SK-N-MC (cell line): ENCODE measurements around the gene PSMB4.
"Not testable (repeated sequence)": the region's sequence is repeated elsewhere in the genome, so short reads cannot be mapped to it uniquely, and the experiment has no call there.

Experiments used
- DNase-seq: peaks from one replicate; pipeline ENCODE4 v3.0.0-alpha.2; 2011; ENCODE audit warnings: low read depth, low spot score
- H3K27ac ChIP-seq: fragments of 200-600 bp; sonication (generic); 2 replicates; pipeline ENCODE4 v1.5.1; 2016; ENCODE audit warnings: mixed run types
- H3K36me3 ChIP-seq: fragments of 200-600 bp; sonication (generic); 2 replicates; pipeline ENCODE4 v1.6.1; 2017; ENCODE audit warnings: antibody characterized with exemption, low read length, mixed read lengths; ENCODE audit not compliant: insufficient read depth
- H3K4me3 ChIP-seq: fragments of 200-600 bp; sonication (generic); 2 replicates; pipeline ENCODE4 v1.5.1; 2016
- H3K9ac ChIP-seq: fragments of 200-600 bp; sonication (generic); 2 replicates; pipeline ENCODE4 v1.8.0; 2017; ENCODE audit warnings: mixed run types, mixed read lengths; ENCODE audit not compliant: insufficient read length
- H3K9me3 ChIP-seq: fragments of 200-600 bp; sonication (generic); 2 replicates; pipeline ENCODE4 v1.6.1; 2017; ENCODE audit warnings: low read depth, mild to moderate bottlenecking, antibody characterized with exemption, low read length, moderate library complexity, mixed read lengths
- EZH2 ChIP-seq: fragments of 200-600 bp; sonication (generic); IDR thresholded peaks from one replicate; pipeline ENCODE4 v1.6.1; 2017; ENCODE audit warnings: antibody characterized with exemption
- FOXP2 ChIP-seq: optimal IDR thresholded peaks from 2 replicates; pipeline ENCODE3; 2011; ENCODE audit warnings: mild to moderate bottlenecking, moderate library complexity; ENCODE audit not compliant: insufficient read depth; ENCODE audit errors: extremely low read length, control extremely low read depth
- POLR2AphosphoS5 ChIP-seq: IDR thresholded peaks from 2 replicates; pipeline ENCODE4 v1.6.1; 2012; ENCODE audit warnings: mild to moderate bottlenecking, low read depth, low read length, borderline replicate concordance

PSMB4 gene

DNA sequence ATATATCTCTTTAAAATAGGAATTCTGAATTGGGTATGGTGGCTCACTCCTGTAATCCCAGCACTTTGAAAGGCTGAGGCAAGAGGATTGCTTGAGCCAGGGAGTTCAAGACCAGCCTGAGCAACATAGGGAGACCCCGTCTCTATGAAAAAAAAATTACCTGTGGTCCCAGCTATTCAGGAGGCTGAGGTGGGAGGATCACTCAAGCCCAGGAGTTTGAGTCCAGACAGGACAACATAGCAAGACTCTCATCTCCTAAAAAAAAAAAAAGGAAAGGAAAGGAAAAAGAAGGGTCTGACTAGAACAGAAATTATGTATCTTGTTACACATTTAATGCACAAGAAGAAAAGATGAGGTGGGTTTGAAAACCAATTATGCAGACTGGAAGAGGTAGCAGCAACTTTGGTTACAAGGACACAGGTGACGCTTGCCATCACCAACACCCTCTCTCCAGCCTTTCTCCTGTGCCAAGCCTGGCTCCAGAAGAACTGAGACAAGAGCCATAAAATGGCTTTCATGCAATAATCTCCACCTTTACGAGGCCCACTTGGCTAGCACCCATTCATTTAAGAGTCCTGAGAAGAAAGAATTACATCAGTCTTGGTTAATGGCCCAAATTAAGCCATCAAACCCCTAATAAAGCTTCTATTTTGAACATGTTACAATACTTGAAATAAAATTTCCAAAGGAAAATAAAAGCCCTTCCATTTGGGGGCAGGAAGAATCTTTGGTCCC lies 22.1 kb upstream of the PSMB4 start:
- Histone ChIP-seq H3K9ac (no peak overlapping the region), H3K9me3 (no peaks in the 10 kb centered on the region), H3K36me3 (no peaks in the 10 kb centered on the region), H3K27ac (no peak overlapping the region), H3K4me3 (no peak overlapping the region)
- DNase-seq = no peak
- TF ChIP-seq EZH2 (no peak), FOXP2 (no peak), POLR2AphosphoS5 (no peak)

DNA sequence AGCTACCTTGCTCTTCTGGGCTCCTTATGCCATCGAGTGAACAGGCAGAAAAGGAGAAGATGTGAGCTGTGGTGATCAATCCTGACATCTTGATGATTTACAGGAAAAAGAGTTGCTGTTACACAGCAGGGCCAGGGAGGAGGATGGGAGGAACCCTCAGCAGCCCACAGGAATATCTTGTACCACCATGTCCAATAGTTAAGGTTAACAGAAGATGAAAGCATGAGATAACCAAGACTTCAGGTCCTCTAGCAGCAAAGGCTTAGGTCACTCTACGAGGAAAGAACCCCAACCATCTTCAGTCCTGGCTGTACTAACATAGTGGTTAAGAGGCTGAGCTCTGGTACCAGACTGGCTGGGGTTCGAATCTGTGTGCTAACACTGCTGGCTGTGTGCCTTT lies 14.8 kb upstream of the PSMB4 start:
- TF ChIP-seq EZH2 (no peak), FOXP2 (no peak), POLR2AphosphoS5 (no peak)
- Histone ChIP-seq H3K36me3 (no peaks in the 10 kb centered on the region), H3K4me3 (no peak overlapping the region), H3K9me3 (no peaks in the 10 kb centered on the region), H3K9ac (no peak overlapping the region), H3K27ac (no peak overlapping the region)
- no peak for DNase-seq

DNA sequence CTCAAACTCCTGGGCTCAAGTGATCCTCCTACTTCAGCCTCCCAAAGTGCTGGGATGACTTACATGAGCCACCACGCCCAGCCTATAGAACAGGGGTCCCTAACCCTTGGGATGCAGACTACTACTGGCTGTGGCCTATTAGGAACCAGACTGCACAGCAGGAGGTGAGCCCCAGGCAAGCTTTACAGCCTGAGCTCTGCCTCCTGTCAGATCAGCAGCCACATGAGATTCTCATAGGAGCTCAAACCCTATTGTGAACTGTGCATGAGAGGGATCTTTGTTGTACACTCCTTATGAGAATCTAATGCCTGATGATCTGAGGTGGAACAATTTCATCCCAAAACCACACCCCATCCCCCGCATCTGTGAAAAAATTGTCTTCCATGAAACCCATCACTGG lies 13.4 kb upstream of the PSMB4 start:
- Histone ChIP-seq H3K4me3 (no peak overlapping the region), H3K36me3 (no peaks in the 10 kb centered on the region), H3K9ac (no peak overlapping the region), H3K9me3 (no peaks in the 10 kb centered on the region), H3K27ac (no peak overlapping the region)
- DNase-seq = no peak
- TF ChIP-seq POLR2AphosphoS5 = no peak
- no peak for TF ChIP-seq EZH2
- no peak for TF ChIP-seq FOXP2

DNA sequence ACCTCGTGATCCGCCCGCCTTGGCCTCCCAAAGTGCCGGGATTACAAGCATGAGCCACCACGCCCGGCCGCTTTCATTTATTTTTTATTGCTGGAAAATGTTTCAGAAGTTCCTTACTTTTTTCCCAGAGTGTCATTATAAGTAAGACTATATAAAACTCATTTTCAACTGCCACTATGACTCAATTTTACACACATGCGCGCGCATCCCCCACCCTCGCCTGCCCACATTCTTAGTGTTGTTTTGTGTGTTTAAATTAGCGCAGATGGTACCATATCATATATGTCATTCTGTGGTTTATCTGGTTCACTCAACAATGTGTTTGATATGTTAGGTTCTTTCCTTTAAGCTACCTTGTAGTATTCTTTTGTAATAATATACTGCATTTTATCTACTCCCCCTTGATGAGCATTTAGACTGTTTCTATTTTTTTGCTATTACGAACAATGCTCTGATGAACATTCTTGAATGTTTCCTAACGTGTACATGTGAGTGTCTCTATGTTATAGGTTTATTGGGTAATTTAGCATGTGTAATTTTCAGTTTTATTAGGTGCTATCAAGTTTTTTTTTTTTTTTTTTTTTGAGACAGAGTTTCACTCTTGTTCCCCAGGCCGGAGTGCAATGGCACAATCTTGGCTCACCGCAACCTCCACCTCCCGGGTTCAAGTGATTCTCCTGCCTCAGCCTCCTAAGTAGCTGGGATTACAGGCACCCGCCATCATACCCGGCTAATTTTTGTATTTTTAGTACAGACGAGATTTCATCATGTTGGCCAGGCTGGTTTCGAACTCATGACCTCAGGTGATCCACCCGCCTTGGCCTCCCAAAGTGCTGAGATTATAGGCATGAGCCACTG lies 8.9 kb upstream of the PSMB4 start:
- not testable (repeated sequence) for H3K9me3 ChIP-seq, H3K36me3 ChIP-seq, H3K27ac ChIP-seq, H3K4me3 ChIP-seq, H3K9ac ChIP-seq, DNase-seq

DNA sequence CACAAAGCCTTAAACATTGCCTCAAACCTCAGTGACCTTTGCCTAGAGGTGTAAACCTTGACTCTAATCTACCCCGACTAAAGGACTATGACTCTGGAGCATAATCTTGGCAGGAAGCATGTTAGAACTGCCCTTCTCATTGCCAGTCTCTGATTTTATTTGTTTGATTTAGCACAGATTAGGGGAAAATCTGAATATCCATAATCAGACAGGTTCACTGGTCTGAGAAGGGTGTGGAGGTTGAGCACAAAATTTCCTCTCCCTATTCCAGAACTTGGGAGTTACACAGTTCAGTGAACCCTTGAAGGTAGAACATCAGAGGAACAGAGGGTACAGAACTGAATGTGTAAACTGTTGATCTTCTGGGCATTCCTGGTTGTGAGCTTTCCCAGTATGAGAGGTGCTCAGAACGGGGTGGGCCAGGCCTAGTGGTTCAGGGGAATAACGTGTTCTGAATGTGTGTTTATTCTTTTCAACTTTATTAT lies 8.3 kb upstream of the PSMB4 start:
- H3K27ac ChIP-seq = no peak overlapping the region
- no peak for TF ChIP-seq EZH2
- no peak for DNase-seq

DNA sequence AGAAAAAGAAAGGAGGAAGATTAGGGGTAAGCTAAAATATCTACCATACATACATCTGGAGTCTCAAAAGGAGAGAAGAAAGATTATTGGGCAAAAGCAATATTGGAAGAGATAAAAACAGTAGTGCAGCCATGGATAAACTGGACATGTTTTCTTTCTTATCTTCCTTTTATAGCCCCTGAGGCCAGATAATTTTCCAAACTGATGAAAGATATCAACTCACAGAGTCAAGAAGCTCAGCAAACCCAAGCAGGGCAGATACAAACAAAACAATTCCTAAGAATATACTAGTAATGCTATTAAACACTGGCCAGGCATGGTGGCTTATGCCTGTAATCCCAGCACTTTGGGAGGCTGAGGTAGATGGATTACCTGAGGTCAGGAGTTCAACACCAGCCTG lies 5.8 kb upstream of the PSMB4 start:
- H3K9ac ChIP-seq = no peak overlapping the region
- no peak overlapping the region for H3K27ac ChIP-seq
- no peak overlapping the region for H3K4me3 ChIP-seq
- H3K9me3 ChIP-seq = no peaks in the 10 kb centered on the region
- H3K36me3 ChIP-seq = no peaks in the 10 kb centered on the region
- TF ChIP-seq FOXP2 (no peak), EZH2 (no peak), POLR2AphosphoS5 (no peak)
- DNase-seq = no peak

More for the DNA sequence above, 8.3 kb upstream of the PSMB4 start:
- H3K36me3 ChIP-seq = no peaks in the 10 kb centered on the region
- H3K9ac ChIP-seq = no peak overlapping the region
- H3K9me3 ChIP-seq = no peaks in the 10 kb centered on the region
- H3K4me3 ChIP-seq = no peak overlapping the region

DNA sequence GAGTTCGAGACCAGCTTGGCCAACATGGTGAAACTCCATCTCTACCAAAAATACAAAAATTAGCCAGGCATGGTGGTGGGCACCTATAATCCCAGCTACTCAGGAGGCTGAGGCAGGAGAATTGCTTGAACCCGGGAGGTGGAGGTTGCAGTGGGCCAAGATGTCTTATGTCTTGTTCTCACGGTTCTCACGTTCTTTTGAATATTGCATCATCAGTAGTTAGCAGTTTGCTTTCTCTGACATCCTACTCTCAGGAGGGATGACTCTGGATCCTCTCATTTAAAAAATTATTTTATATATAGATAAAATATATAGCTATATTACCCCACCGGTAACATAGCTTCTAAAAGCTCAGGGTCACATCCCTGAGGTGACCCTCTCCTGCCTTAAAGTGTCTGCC lies 3.1 kb upstream of the PSMB4 start:
- H3K9ac ChIP-seq, H3K9me3 ChIP-seq, DNase-seq, H3K27ac ChIP-seq, H3K4me3 ChIP-seq: not testable (repeated sequence)
- peaks cover 13% of the 10 kb centered on the region for H3K36me3 ChIP-seq

DNA sequence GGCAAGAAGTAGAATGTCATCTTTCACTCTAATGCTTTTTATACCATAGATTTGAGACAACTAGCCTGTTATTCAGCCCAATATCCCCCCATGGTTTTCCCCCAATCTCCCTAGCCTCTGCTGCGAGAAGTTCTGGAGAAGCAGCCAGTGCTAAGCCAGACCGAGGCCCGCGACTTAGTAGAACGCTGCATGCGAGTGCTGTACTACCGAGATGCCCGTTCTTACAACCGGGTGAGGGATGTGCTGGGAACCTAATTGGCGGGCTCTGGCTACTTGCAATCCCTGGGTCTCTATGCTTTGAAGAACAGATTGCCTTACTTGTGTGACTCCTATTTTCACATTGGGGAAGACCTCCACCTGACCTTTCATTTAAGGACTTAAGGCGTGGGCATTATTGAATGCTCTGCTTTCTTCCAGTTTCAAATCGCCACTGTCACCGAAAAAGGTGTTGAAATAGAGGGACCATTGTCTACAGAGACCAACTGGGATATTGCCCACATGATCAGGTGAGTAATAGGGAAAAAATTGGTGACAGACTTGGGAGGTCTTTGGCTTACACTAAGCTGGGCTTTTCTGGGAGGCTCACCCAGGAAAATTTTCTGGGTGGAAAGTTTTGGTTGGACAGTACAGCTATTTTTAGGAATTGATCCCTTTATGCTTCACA lies 1.9 kb downstream of the PSMB4 start:
- H3K36me3 ChIP-seq = peaks cover 57% of the 10 kb centered on the region
- no peak for DNase-seq
- H3K4me3 ChIP-seq = no peak overlapping the region; the same call in 1 of the 2 replicates
- TF ChIP-seq POLR2AphosphoS5 (no peak), EZH2 (no peak), FOXP2 (no peak)
- H3K9me3 ChIP-seq = no peaks in the 10 kb centered on the region
- H3K9ac ChIP-seq = no peak overlapping the region
- no peak overlapping the region; the same call in 1 of the 2 replicates for H3K27ac ChIP-seq
